Stomach smooth muscle (tissue), 2 donors: ENCODE results near the gene RPP21.

ENCODE experiments used
- H3K27ac ChIP-seq: one replicate; pipeline ENCODE4 v1.7.0; 2013; ENCODE audit warnings: mild to moderate bottlenecking, low read length, inconsistent platforms
- H3K27me3 ChIP-seq, 2 donors: one replicate each; pipeline ENCODE4 v1.7.0; 2013; ENCODE audit warnings: low read length in 2 of 2; ENCODE audit not compliant: insufficient read depth in 2 of 2, control insufficient read depth in 1 of 2
- H3K36me3 ChIP-seq, 2 donors: one replicate each; pipeline ENCODE4 v1.7.0; 2013; ENCODE audit warnings: low read length in 2 of 2; ENCODE audit not compliant: control insufficient read depth in 2 of 2, insufficient read depth in 2 of 2
- H3K4me1 ChIP-seq: one replicate; pipeline ENCODE4 v1.7.0; 2013; ENCODE audit warnings: low read length; ENCODE audit not compliant: control insufficient read depth, insufficient read depth
- H3K4me3 ChIP-seq, 2 donors: one replicate each; pipeline ENCODE4 v1.7.0; 2013; ENCODE audit warnings: low read length in 2 of 2
- H3K9ac ChIP-seq, 2 donors: one replicate each; pipeline ENCODE4 v1.7.0; 2013; ENCODE audit warnings: low read length in 2 of 2, mild to moderate bottlenecking in 1 of 2
- H3K9me3 ChIP-seq, 2 donors: one replicate each; pipeline ENCODE4 v1.7.0; 2013; ENCODE audit warnings: low read length in 2 of 2; ENCODE audit not compliant: control insufficient read depth in 2 of 2
- donor health status: healthy.
- donor health status: Pancreatic carcinoma.

Gene RPP21

GRCh38 chr6:30380464-30380863, 35.5 kb downstream of the RPP21 start:
- Histone ChIP-seq H3K36me3 (no peaks in the 10 kb centered on the region), H3K4me1 (no peaks in the 10 kb centered on the region), H3K9me3 (no peaks in the 10 kb centered on the region), H3K27me3 (peaks cover 6% of the 10 kb centered on the region in 2 donors), H3K4me3 (no peak overlapping the region), H3K27ac (no peak overlapping the region), H3K9ac (no peak overlapping the region)

- Histone ChIP-seq H3K9me3 (no peaks in the 10 kb centered on the region), H3K4me3 (no peak overlapping the region), H3K4me1 (no peaks in the 10 kb centered on the region), H3K36me3 (no peaks in the 10 kb centered on the region), H3K9ac (no peak overlapping the region), H3K27ac (no peak overlapping the region), H3K27me3 (peaks cover 5 to 10% of the 10 kb centered on the region in 2 donors)
Observed at GRCh38 chr6:30386166-30386565, 41.2 kb downstream of the RPP21 start.

GRCh38 chr6:30391240-30391639, 46.3 kb downstream of the RPP21 start:
- no peaks in the 10 kb centered on the region for H3K4me1 ChIP-seq
- H3K9me3 ChIP-seq: no peaks in the 10 kb centered on the region
- no peak overlapping the region for H3K4me3 ChIP-seq
- H3K9ac ChIP-seq: no peak overlapping the region
- no peaks in the 10 kb centered on the region for H3K36me3 ChIP-seq
- no peak overlapping the region for H3K27ac ChIP-seq
- peaks cover 13 to 20% of the 10 kb centered on the region in 2 donors for H3K27me3 ChIP-seq

GRCh38 chr6:30394139-30394538, 49.2 kb downstream of the RPP21 start:
- Histone ChIP-seq H3K27me3 (peaks cover 12 to 24% of the 10 kb centered on the region in 2 donors), H3K36me3 (no peaks in the 10 kb centered on the region), H3K4me3 (no peak overlapping the region), H3K4me1 (no peaks in the 10 kb centered on the region), H3K9ac (no peak overlapping the region), H3K27ac (no peak overlapping the region), H3K9me3 (no peaks in the 10 kb centered on the region)
